Ovary (tissue), 9 donors: Measurements from ENCODE around the gene TMEM178A. TPM values are rescaled to one million over a fixed set of nuclear protein-coding genes. Genes with fewer than 3 reads are reported as not detected.

Experiments used
- DNase-seq, 5 donors: peaks; one replicate each; pipeline ENCODE4 v3.0.0-alpha.2; 2019 to 2020
- H3K27ac ChIP-seq, 2 donors: fragments of 200-600 bp; one replicate each; pipeline versions ENCODE4 v1.5.1 to v1.8.0; 2019 to 2022
- H3K27me3 ChIP-seq: fragments of 200-600 bp; one replicate; pipeline ENCODE4 v1.8.0; 2022
- H3K36me3 ChIP-seq: fragments of 200-600 bp; sonication (generic); one replicate; pipeline ENCODE4 v1.5.1; 2019
- H3K4me1 ChIP-seq: one replicate; pipeline ENCODE4 v1.8.1; 2013; ENCODE audit warnings: mild to moderate bottlenecking, moderate library complexity; ENCODE audit not compliant: insufficient read depth
- H3K4me3 ChIP-seq: fragments of 200-600 bp; sonication (generic); one replicate; pipeline ENCODE4 v1.5.1; 2017
- H3K9me3 ChIP-seq, 2 donors: fragments of 200-600 bp in 1 of 2; sonication (generic) in 1 of 2; one replicate each; pipeline versions ENCODE4 v1.5.1 to v1.8.1; 2013 to 2019; ENCODE audit warnings: mild to moderate bottlenecking in 1 of 2, moderate library complexity in 1 of 2
- EP300 ChIP-seq: sonication (generic); formaldehyde crosslinking; IDR thresholded peaks from one replicate; pipeline ENCODE4 v1.6.1; 2017; ENCODE audit warnings: antibody characterized with exemption
- POLR2A ChIP-seq: fragments of 450-650 bp; IDR thresholded peaks from one replicate; pipeline ENCODE4 v1.6.1; 2017; ENCODE audit warnings: antibody characterized with exemption, mild to moderate bottlenecking, moderate library complexity
- WGBS, 3 donors: extraction: QIAGEN DNeasy Blood & Tissue Kit in 1 of 3; methylation state at CpG; one replicate each; pipeline versions ENCODE4 v1.1.5 to v1.1.7; 2013 to 2017; 5-methylcytosine and 5-hydroxymethylcytosine counted together
- intact Hi-C, 4 donors: fragments of 100-400 bp; cut with DNase I; formaldehyde crosslinking; loops; one replicate each; pipeline versions ENCODE4 v1.11.0 to v1.15.1; 2022 to 2023
- polyA plus RNA-seq, 2 donors: library from polyadenylated mRNA; stranded (reverse); fragments of 200-250 nt in 1 of 2; fragments of 350-450 nt in 1 of 2; fragmentation: Illumina TruSeq in 1 of 2; extraction: RNeasy Lipid Tissue Mini Kit (QIAGEN cat#74804) in 1 of 2; gene quantifications; one replicate each; pipeline ENCODE4 v1.2.3, GENCODE V29; 2013 to 2014
- total RNA-seq, 7 donors: library from RNA; depleted of rRNA in 2 of 7; stranded (reverse); fragments of >200 nt in 2 of 7; fragmentation: NEBNext Ultra II Directional in 3 of 7; extraction: Animal tissue kit (Norgen Biotek cat#: 25700) in 3 of 7; gene quantifications; one replicate each; pipeline versions ENCODE4 v1.1.0 to v1.2.4, GENCODE V29; 2016 to 2023
- TF ChIP-seq, protein P1 (sequence below), 3 donors: fragments of 450-650 bp in 2 of 3; fragments of 200-600 bp in 1 of 3; IDR thresholded peaks; one replicate each; pipeline versions ENCODE4 v1.5.1 to v1.8.0; 2016 to 2022; ENCODE audit warnings: antibody characterized with exemption in 3 of 3, mild to moderate bottlenecking in 1 of 3
- donor health status: DM: no; HTN: no; CAD: no; lungs with moderate emphysema.
- donor health status: DM: no; HTN: no; CAD: no.
- donor health status: Bipolar disorder and iron deficiency.
- donor health status: DM: yes; HTN: yes; CAD: no.
- donor health status: DM: no; HTN: no; CAD: no.
- donor health status: DM: yes; HTN: yes; CAD: no.

TMEM178A gene
- total and polyA plus RNA-seq, 9 donors, result 1.7 to 7.0 (median 2.6) TPM

DNA sequence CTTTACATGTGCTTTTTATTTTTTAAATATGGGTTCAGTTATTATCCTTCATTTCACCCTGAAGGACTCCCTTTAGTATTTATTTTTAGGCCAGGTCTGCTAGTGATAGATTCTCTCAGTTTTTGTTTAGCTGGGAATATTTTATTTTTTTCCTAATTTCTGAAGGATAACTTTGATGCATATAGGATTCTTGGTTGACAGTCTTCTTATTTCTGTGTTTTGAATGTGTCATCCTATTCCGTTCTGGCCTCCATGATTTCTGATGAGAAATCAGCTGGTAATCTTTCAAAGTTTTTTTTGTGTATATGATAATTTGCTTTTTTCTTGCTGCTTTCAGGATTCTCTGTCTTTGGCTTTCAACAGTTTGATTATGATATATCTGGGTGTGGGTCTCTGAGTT lies 35.4 kb downstream of the TMEM178A start:
- WGBS, 3 donors, result 91 to 98% (median 94%) methylated on average over 1 of the region's 1 CpG
- no peak for DNase-seq
- H3K27me3 ChIP-seq, result no peaks in the 10 kb centered on the region
- no peak overlapping the region for H3K27ac ChIP-seq
- intact Hi-C loops, result no loop called here
- no peak overlapping the region for H3K4me3 ChIP-seq
- TF ChIP-seq POLR2A, result no peak
- no peak for TF ChIP-seq EP300
- TF ChIP-seq, protein P1, sequence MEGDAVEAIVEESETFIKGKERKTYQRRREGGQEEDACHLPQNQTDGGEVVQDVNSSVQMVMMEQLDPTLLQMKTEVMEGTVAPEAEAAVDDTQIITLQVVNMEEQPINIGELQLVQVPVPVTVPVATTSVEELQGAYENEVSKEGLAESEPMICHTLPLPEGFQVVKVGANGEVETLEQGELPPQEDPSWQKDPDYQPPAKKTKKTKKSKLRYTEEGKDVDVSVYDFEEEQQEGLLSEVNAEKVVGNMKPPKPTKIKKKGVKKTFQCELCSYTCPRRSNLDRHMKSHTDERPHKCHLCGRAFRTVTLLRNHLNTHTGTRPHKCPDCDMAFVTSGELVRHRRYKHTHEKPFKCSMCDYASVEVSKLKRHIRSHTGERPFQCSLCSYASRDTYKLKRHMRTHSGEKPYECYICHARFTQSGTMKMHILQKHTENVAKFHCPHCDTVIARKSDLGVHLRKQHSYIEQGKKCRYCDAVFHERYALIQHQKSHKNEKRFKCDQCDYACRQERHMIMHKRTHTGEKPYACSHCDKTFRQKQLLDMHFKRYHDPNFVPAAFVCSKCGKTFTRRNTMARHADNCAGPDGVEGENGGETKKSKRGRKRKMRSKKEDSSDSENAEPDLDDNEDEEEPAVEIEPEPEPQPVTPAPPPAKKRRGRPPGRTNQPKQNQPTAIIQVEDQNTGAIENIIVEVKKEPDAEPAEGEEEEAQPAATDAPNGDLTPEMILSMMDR (IDR thresholded peaks at IDR 0.05), result no peak
- H3K4me1 ChIP-seq, result no peaks in the 10 kb centered on the region
- H3K9me3 ChIP-seq, result no peaks in the 10 kb centered on the region
- H3K36me3 ChIP-seq, result no peaks in the 10 kb centered on the region

DNA sequence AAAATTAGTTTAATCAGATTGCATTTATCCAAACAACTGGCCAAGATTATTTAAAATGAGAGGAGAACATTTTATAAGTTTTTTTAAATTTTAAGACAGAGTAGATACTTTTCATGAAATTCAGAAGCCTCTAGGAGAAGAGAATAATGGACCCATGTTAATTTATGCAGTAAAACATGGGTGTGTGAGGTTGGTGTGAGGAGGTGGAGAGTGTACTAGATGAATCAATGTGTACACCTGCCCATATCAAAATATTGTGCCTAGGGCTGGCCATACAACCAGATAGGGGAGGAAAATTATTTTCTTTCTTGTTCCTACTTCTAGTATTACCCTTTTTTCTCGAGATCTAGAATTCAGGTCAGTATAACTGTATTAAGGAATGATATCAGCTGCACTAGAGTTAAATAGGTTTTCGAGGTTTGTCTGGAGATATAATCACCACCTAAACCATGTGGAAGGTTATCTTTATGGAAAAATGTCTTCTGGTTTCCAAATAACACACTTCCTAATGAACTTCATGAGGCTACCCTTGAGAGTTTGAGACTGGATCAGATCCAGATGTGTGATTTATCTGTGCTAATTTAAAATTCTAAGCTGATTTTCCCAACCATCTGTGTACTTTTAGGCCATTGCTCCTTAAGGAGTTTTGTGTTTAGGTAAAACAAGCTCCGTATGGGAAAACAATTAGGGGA lies 37.6 kb downstream of the TMEM178A start:
- no peak for DNase-seq
- Histone ChIP-seq H3K27me3 (no peaks in the 10 kb centered on the region), H3K4me1 (no peaks in the 10 kb centered on the region), H3K36me3 (no peaks in the 10 kb centered on the region), H3K9me3 (no peaks in the 10 kb centered on the region), H3K27ac (no peak overlapping the region), H3K4me3 (no peak overlapping the region)
- intact Hi-C loops, result no loop called here
- no peak for TF ChIP-seq EP300
- TF ChIP-seq, protein P1 (IDR thresholded peaks at IDR 0.05), result no peak
- no peak for TF ChIP-seq POLR2A
- WGBS, 3 donors, result 54 to 70% (median 65%) methylated on average over 3 of the region's 3 CpGs

DNA sequence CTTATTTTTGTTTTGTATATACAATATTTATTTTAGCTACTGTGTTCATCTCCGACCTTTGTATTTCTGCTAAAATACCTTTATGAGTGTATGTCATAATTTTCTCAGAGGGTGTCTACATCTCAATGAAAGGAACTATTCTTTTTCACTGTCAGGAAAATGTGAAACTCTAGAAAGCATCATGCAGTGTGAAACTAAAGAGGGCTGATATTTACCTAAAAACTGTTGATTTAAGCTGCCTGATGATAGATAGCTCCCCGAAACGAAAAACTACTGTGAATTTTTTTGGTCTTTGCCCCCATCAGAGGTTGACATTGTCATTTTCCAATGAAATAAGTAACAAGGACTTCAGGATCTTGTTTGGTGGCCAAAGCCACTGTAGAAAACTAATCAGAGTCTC lies 38.8 kb downstream of the TMEM178A start:
- H3K4me3 ChIP-seq, result no peak overlapping the region
- WGBS, 3 donors, result 86 to 89% (median 87%) methylated on average over 3 of the region's 3 CpGs
- no peaks in the 10 kb centered on the region for H3K9me3 ChIP-seq
- no peak overlapping the region for H3K27ac ChIP-seq
- H3K27me3 ChIP-seq, result no peaks in the 10 kb centered on the region
- no peaks in the 10 kb centered on the region for H3K4me1 ChIP-seq
- intact Hi-C loops, result no loop called here
- H3K36me3 ChIP-seq, result no peaks in the 10 kb centered on the region
- TF ChIP-seq POLR2A, result no peak
- TF ChIP-seq, protein P1 (IDR thresholded peaks at IDR 0.05), result no peak
- TF ChIP-seq EP300, result no peak
- DNase-seq, result no peak

DNA sequence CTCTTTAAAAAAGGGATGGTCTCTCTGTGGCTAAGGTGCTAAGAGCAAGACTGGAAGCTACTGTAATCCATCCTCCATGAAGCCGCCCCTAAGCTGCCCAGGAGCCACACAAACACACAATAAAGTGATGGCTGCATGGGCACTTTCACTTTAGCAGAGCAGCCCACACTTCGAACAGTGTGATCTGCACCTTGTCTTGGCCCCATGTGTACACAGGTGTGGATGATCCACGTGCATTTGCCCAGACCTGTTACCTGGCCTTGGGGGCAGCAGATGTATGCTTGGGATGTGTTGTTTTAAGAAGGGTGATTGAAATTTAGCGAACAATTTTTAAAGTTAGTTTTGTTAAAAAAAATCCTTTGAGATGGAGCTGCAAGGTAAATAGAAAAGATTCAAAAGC lies 39.9 kb downstream of the TMEM178A start:
- H3K27ac ChIP-seq, result no peak overlapping the region
- WGBS, 3 donors, result 64 to 84% (median 69%) methylated on average over 4 of the region's 4 CpGs
- H3K4me1 ChIP-seq, result no peaks in the 10 kb centered on the region
- no peak for DNase-seq
- no peaks in the 10 kb centered on the region for H3K27me3 ChIP-seq
- H3K9me3 ChIP-seq, result no peaks in the 10 kb centered on the region
- intact Hi-C loops, result no loop called here
- H3K4me3 ChIP-seq, result no peak overlapping the region
- no peaks in the 10 kb centered on the region for H3K36me3 ChIP-seq
- TF ChIP-seq, protein P1 (IDR thresholded peaks at IDR 0.05), result no peak
- no peak for TF ChIP-seq POLR2A
- no peak for TF ChIP-seq EP300
